B cell (primary cell): ENCODE data around the gene MET.

ENCODE experiments used
- CTCF ChIP-seq: fragments of 200-600 bp; IDR thresholded peaks from one replicate; pipeline ENCODE4 v1.8.0; 2022; ENCODE audit warnings: antibody characterized with exemption, mild to moderate bottlenecking
- EZH2 ChIP-seq: IDR thresholded peaks from 2 replicates; pipeline ENCODE4 v1.6.1; 2012; ENCODE audit warnings: borderline replicate concordance, low read depth, mild to moderate bottlenecking, moderate library complexity, low read length; ENCODE audit not compliant: insufficient read depth, poor library complexity, severe bottlenecking

DNA sequence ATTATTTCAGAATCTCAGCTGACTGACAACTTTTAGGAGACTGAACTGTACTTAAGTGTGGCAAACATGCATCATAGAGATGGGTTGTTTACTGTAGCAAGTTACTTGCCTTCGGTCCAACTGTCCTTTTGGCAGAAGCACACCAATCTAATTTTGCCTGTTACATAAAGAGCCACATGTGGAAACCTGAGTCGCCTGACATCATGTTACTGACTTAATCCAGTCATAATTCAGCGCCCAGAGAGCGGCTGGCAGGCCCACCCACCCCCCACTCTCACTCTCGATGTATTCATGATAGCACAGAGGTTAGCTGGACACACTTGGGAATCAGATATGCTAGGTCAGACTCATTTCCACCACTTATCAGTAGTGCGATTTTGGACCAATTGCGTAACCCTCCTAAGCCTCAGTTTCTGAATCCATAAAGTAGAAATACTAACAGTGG is 133.1 kb downstream of the MET start:
- no peak for TF ChIP-seq EZH2
- TF ChIP-seq CTCF = no peak
